Measurements from ENCODE around the gene FTO.

- TF ChIP-seq, protein P1, sequence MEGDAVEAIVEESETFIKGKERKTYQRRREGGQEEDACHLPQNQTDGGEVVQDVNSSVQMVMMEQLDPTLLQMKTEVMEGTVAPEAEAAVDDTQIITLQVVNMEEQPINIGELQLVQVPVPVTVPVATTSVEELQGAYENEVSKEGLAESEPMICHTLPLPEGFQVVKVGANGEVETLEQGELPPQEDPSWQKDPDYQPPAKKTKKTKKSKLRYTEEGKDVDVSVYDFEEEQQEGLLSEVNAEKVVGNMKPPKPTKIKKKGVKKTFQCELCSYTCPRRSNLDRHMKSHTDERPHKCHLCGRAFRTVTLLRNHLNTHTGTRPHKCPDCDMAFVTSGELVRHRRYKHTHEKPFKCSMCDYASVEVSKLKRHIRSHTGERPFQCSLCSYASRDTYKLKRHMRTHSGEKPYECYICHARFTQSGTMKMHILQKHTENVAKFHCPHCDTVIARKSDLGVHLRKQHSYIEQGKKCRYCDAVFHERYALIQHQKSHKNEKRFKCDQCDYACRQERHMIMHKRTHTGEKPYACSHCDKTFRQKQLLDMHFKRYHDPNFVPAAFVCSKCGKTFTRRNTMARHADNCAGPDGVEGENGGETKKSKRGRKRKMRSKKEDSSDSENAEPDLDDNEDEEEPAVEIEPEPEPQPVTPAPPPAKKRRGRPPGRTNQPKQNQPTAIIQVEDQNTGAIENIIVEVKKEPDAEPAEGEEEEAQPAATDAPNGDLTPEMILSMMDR (IDR thresholded peaks at IDR 0.05), result no peak
- TF ChIP-seq, protein P2, sequence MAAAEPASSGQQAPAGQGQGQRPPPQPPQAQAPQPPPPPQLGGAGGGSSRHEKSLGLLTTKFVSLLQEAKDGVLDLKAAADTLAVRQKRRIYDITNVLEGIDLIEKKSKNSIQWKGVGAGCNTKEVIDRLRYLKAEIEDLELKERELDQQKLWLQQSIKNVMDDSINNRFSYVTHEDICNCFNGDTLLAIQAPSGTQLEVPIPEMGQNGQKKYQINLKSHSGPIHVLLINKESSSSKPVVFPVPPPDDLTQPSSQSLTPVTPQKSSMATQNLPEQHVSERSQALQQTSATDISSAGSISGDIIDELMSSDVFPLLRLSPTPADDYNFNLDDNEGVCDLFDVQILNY (CRISPR knock-in tag; IDR thresholded peaks at IDR 0.05), result no peak
- TF ChIP-seq RELA (CRISPR knock-in tag; IDR thresholded peaks at IDR 0.05; ENCODE audit: borderline replicate concordance), result no peak
- no peak for TF ChIP-seq FOXP1 (CRISPR knock-in tag; IDR thresholded peaks at IDR 0.05; ENCODE audit: borderline replicate concordance)
- TF ChIP-seq ZBTB43 (CRISPR knock-in tag; IDR thresholded peaks at IDR 0.05), result no peak
- TF ChIP-seq CDX4 (CRISPR knock-in tag; IDR thresholded peaks at IDR 0.05; ENCODE audit: borderline replicate concordance), result no peak
- TF ChIP-seq SOX15 (CRISPR knock-in tag; IDR thresholded peaks at IDR 0.05), result no peak
- no peak for TF ChIP-seq CREB1 (CRISPR knock-in tag; IDR thresholded peaks at IDR 0.05)
- TF ChIP-seq E2F4 (CRISPR knock-in tag; IDR thresholded peaks at IDR 0.05; ENCODE audit: borderline replicate concordance, low read depth), result no peak
- no peak for TF ChIP-seq ZNF219 (CRISPR knock-in tag; IDR thresholded peaks at IDR 0.05; ENCODE audit: borderline replicate concordance)
- TF ChIP-seq FOXK1 (CRISPR knock-in tag; IDR thresholded peaks at IDR 0.05), result no peak
- no peak for TF ChIP-seq ATF1 (CRISPR knock-in tag; IDR thresholded peaks at IDR 0.05)
Measured at GRCh38 chr16:53846971-53847370, 143.0 kb downstream of the FTO start.
